Fibroblast of pulmonary artery (primary cell): ENCODE measurements around the gene EIF3K.

Experiments used
- DNase-seq: peaks from one replicate; pipeline ENCODE4 v3.0.0-alpha.2; 2010; ENCODE audit warnings: low read depth
- H3K4me3 ChIP-seq: replicated peaks from 2 replicates; pipeline ENCODE4 v1.5.1; 2011; ENCODE audit warnings: low read depth, mild to moderate bottlenecking, control low read depth, low read length, moderate library complexity
- TF ChIP-seq, protein P1 (sequence below): IDR thresholded peaks from 2 replicates; pipeline ENCODE4 v1.5.1; 2011; ENCODE audit warnings: mild to moderate bottlenecking, control low read depth, low read length, inconsistent platforms; ENCODE audit errors: missing control alignments

Gene EIF3K

DNA sequence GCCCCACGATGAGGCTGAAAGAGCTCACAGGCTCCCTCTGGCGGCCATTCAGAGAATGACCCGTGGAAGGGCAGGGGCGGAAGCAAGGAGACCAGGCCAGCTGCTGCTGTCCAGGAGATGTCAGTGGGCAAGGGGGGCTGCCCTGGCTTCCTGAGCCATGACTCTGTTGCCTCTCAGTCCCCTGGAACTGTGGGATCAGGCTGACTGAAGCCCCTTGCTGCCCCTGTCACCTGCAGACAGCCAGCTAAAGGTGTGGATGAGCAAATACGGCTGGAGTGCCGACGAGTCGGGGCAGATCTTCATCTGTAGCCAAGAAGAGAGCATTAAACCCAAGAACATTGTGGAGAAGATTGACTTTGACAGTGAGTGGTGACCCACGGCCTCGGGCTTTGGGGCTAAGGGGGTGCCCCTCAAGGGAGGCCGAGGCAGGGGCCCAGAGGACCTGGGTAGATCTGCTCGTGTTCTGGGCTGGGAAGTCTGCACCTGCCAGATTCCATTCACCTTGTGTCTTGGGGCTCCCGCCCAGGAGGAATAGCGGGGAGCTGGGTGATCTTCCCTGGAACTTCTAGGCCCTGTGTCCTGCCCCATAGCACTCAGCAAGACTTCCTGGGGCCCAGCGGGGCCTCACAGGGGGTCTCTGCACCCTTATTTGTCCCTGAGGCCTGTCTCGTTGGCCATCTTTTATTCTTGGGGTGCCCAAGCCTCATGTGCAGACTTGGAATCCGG is 15.9 kb downstream of the EIF3K start:
- TF ChIP-seq, protein P1, sequence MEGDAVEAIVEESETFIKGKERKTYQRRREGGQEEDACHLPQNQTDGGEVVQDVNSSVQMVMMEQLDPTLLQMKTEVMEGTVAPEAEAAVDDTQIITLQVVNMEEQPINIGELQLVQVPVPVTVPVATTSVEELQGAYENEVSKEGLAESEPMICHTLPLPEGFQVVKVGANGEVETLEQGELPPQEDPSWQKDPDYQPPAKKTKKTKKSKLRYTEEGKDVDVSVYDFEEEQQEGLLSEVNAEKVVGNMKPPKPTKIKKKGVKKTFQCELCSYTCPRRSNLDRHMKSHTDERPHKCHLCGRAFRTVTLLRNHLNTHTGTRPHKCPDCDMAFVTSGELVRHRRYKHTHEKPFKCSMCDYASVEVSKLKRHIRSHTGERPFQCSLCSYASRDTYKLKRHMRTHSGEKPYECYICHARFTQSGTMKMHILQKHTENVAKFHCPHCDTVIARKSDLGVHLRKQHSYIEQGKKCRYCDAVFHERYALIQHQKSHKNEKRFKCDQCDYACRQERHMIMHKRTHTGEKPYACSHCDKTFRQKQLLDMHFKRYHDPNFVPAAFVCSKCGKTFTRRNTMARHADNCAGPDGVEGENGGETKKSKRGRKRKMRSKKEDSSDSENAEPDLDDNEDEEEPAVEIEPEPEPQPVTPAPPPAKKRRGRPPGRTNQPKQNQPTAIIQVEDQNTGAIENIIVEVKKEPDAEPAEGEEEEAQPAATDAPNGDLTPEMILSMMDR = peak; percentile 91
- no peak overlapping the region for H3K4me3 ChIP-seq
- DNase-seq = peak; percentile 70

DNA sequence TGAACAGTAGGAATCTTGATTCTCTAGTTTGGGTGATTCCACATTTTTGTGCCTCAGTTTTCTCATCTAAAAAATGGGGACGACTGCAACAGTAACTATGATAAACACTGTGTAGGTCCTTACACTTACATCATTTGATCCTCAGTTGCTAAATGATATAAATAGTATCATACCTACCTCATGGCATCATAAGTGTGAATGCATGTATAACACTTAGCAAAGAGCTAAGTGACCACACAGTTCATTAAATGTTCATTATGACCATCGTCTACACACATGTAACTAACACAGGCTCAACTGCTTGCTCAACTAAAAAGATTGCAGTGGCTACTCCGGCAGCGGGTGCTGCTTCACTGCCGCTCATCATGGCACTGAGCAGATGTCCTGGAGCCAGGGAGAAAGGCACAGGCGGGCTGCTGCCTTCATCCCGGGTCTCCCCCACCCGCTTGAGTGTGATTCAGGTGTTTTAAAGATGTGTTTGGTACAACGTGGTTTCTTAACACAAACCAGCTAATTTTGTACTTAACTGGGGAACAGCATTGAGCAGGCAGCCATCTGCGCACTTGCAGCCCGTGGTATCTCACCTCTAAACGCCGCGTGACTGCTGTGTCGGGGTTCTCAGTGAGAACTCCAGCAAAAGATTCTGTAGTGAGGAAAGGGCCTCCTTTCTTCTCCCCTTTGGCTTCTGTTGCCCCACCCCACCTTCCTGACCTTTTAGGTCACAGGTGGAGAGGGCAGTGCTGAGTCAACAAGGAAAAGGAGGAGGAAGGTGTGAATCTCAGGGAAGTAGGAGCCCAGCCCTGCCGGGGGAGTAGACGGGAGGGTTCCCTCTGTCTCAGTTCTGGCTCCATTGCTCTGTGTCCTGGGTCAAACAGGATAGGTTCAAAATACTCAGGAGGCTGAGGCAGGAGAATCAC is 16.8 kb downstream of the EIF3K start:
- no peak overlapping the region for H3K4me3 ChIP-seq
- TF ChIP-seq, protein P1 = no peak
- DNase-seq = no peak

DNA sequence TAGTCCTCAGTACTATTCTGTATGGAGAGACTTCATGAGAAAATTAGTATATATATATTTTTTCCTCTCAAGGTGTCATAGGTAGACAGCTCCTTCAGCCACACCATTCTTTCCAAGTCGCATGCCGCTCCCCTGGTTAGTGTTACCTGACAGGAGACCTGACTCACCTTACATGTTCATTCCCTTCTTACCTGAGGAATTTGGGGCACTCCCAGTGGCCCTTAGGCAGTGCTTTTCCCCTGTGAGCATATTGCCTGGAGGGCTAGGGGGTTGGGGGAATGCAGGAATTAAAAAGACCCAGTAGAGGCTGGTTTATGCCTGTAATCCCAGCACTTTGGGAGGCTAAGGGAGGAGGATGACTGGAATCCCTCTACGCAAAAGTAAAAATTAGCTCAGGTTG is 19.5 kb downstream of the EIF3K start:
- H3K4me3 ChIP-seq = no peak overlapping the region
- TF ChIP-seq, protein P1 = no peak
- no peak for DNase-seq

DNA sequence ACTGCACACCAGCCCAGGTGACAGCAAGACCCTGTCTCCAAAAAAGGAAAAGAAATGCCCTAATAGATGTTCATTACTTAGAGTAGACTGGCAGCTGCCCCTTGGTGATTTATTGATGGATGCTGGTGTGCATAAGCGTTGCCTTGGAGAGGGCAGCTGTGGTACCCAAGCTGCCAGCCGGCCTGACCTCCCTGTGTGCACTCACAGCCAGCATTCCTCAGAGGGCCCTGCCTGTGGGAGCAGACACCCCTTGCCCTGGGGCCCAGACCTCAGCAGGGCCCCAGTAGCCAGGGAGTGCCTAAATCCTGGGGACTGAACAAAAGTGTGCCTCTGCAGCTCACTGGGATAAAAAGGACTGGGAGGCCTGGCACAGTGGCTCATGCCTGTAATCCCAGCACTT is 20.7 kb downstream of the EIF3K start:
- no peak overlapping the region for H3K4me3 ChIP-seq
- TF ChIP-seq, protein P1 = no peak
- no peak for DNase-seq

DNA sequence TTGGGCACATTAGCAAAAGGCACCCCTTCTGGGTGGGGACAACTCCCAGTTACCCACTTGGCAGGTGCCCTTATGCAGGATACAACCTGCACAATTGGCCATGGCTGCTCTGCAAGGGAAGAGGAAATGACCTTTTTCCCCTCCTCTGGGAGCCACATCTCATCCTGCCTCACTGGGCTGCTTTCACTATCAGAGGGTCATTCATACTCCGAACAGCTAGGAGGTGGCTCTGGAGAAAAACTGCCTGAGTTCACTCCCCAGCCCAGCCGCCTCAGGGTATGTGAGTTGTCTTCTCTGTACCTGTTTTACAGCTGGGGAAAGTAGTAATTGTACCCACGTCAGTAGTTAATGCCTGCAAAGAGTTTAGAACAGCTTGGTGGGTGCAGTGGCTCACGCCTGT is 21.4 kb downstream of the EIF3K start:
- TF ChIP-seq, protein P1 = no peak
- DNase-seq = no peak
- H3K4me3 ChIP-seq = no peak overlapping the region

DNA sequence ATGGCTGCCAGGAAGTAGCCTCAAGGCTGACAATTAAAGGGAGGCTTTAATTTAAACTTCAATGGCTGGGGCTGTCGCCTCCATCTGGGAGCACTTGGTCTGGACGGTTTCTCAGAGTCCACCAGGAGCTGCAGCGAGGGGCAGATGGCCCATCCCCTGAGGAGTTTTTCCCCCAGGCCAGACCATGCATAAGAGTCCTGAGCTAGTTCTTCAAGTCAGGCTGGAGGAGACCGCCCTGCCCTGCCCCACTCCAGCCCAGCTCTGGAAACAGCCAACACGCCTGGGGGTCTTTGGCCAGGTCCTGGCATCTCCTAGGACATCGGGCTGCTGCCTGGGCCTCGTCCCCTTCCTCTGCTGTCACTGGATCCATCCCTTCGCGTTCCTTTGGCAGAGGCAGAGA is 23.2 kb downstream of the EIF3K start:
- TF ChIP-seq, protein P1 = no peak
- H3K4me3 ChIP-seq = no peak overlapping the region

More for the DNA sequence above, 23.2 kb downstream of the EIF3K start:
- DNase-seq = no peak
